ENCODE measurements around the gene GRK6. TPM values are rescaled to one million over a fixed set of nuclear protein-coding genes. Genes with fewer than 3 reads are reported as not detected.

The GRK6 gene
- total RNA-seq, 3 donors from 2014 or later: 38.4 to 48.1 (median 46.7) TPM

DNA sequence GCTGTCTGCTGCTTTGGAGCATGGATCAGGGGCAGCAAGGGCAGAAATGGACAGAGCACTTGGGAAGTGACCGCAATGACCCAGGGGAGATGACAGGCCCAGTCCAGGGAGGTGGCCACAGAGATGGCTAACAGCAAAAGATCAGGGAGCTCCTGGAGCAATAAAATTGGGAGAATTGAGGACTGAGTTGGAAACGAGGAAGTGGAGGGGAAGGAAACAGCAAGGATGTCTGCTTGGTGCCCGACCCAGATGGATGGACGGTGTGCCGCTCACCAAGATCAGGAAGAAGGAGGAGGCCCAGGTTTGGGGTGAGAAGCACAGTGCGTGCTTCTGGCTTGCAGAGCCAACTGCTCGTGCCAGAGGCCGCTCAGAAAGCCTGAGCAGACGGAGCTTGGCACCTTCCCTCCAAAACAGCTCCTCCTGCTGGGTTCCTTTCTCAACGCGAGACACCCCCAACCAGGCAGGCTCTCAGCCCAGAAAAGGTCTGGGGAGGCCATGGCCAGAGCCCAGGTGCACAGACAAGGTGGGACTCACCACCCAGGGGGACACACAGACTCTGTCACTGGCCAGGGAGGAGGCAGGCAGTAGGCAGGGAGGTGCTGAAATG, 44.0 kb upstream of the GRK6 start:
- no peaks in the 10 kb centered on the region for H3K4me1 ChIP-seq (ENCODE audit: low read depth)
- intact Hi-C loops (cut with DNase I, micrococcal nuclease): no loop called here
- DNase-seq: no peak
- TF ChIP-seq, protein P1, sequence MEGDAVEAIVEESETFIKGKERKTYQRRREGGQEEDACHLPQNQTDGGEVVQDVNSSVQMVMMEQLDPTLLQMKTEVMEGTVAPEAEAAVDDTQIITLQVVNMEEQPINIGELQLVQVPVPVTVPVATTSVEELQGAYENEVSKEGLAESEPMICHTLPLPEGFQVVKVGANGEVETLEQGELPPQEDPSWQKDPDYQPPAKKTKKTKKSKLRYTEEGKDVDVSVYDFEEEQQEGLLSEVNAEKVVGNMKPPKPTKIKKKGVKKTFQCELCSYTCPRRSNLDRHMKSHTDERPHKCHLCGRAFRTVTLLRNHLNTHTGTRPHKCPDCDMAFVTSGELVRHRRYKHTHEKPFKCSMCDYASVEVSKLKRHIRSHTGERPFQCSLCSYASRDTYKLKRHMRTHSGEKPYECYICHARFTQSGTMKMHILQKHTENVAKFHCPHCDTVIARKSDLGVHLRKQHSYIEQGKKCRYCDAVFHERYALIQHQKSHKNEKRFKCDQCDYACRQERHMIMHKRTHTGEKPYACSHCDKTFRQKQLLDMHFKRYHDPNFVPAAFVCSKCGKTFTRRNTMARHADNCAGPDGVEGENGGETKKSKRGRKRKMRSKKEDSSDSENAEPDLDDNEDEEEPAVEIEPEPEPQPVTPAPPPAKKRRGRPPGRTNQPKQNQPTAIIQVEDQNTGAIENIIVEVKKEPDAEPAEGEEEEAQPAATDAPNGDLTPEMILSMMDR (IDR thresholded peaks at IDR 0.05): no peak
- H3K4me3 ChIP-seq: no peak overlapping the region
- H3K36me3 ChIP-seq (ENCODE audit: low read depth): no peaks in the 10 kb centered on the region
- ATAC-seq: peak; percentile 54
- H3K9me3 ChIP-seq: no peaks in the 10 kb centered on the region

DNA sequence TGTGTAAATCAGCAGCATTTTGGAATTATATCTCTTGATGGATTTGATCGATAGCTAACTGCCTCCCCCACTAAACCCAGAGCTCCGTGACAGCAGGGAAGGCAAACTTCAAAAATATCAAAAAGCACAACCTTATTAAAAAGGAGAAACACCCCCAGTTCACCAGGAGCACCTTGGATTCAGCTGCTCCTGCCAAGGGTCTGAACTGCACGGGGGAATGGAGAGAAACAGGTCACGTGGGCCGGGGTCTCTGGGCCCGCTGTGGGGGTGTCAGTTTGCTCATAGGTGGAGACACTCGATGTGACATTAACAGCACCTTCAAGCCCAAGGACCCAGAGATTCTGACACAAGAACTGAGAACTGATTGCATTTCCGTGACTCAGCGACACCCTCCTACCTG, 43.3 kb upstream of the GRK6 start:
- Histone ChIP-seq H3K4me1 (ENCODE audit: low read depth) (no peaks in the 10 kb centered on the region), H3K9me3 (no peaks in the 10 kb centered on the region), H3K4me3 (no peak overlapping the region), H3K36me3 (ENCODE audit: low read depth) (no peaks in the 10 kb centered on the region)
- TF ChIP-seq, protein P1 (IDR thresholded peaks at IDR 0.05): no peak
- ATAC-seq (no peak), DNase-seq (no peak)
- intact Hi-C loops (cut with DNase I, micrococcal nuclease): no loop called here

DNA sequence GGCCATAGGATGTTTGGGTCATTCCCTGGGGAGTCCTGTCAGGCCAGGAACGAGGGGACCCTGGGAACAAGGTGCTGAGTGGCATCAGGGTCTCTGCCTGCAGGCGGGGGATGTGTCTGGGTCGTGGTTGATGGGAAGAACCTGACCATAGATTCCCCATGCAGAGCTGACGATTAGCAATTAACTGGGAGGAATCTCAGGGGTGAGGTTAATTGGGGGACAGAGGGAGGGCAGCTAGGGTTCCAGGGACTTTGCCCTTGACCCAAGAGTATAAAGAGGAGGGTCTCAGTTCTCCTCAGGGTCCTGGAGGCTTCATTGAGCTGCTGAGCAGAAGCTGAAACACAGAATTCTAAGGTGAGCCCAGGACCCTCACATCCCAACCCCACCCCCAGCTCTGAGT, 42.3 kb upstream of the GRK6 start, which contains the start of gene SLC34A1:
Gene SLC34A1, plus strand, starts transcription at position 301 of the 400 bp plus-strand sequence. CDS start 1,308 bp downstream, outside the sequence.
- no peak for ATAC-seq
- H3K36me3 ChIP-seq (ENCODE audit: low read depth): no peaks in the 10 kb centered on the region
- intact Hi-C loops (cut with DNase I, micrococcal nuclease): no loop called here

DNA sequence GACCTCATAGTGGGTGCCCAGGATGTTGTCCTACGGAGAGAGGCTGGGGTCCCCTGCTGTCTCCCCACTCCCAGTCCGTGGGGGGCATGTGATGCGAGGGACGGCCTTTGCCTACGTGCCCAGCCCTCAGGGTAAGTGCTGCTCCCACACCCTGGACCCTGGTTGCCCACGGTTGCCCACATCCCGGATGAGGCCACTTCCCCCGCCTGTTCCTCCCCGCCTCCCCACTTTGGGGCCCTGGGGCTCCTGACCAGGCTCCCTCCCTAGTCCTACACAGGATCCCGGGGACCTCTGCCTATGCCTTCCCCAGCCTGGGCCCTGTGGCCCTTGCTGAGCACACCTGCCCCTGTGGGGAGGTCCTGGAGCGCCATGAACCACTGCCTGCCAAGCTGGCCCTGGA, 40.8 kb upstream of the GRK6 start:
- no peaks in the 10 kb centered on the region for H3K36me3 ChIP-seq (ENCODE audit: low read depth)
- intact Hi-C loops (cut with DNase I, micrococcal nuclease): no loop called here
- TF ChIP-seq, protein P1 (IDR thresholded peaks at IDR 0.05): no peak
- H3K4me1 ChIP-seq (ENCODE audit: low read depth): no peaks in the 10 kb centered on the region
- ATAC-seq (no peak), DNase-seq (no peak)
- H3K4me3 ChIP-seq: no peak overlapping the region
- no peaks in the 10 kb centered on the region for H3K9me3 ChIP-seq

More for the DNA sequence above, 42.3 kb upstream of the GRK6 start, which contains the start of gene SLC34A1:
- Histone ChIP-seq H3K4me1 (ENCODE audit: low read depth) (no peaks in the 10 kb centered on the region), H3K4me3 (no peak within 1 kb of the TSS), H3K9me3 (no peaks in the 10 kb centered on the region)
- DNase-seq: no peak
- TF ChIP-seq, protein P1 (IDR thresholded peaks at IDR 0.05): no peak

DNA sequence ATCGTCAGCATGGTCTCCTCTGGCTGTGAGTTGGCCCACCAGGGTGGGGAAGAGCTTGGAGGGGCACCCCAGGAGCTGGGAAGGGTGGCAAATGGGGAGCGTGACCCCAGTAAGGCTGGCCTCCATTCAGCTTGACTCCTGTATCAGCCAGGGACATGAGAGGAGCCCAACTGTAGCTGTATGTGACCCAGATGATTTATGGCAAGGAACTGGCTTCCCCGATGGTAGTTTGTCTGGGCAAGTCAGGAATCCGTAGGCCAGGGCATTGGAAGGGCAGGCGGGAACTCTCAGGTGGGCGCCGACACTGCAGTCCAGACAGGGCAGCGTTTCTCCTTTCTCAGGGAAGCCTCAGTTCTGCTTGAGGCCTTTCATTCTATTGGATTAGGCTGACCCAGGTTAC, 39.9 kb upstream of the GRK6 start:
- H3K4me3 ChIP-seq: no peak overlapping the region
- ATAC-seq: no peak
- H3K9me3 ChIP-seq: no peaks in the 10 kb centered on the region
- intact Hi-C loops (cut with DNase I, micrococcal nuclease): no loop called here
- H3K4me1 ChIP-seq (ENCODE audit: low read depth): no peaks in the 10 kb centered on the region
- H3K36me3 ChIP-seq (ENCODE audit: low read depth): no peaks in the 10 kb centered on the region
- DNase-seq: no peak
- TF ChIP-seq, protein P1 (IDR thresholded peaks at IDR 0.05): no peak

Data from mucosa of descending colon (tissue), 3 donors.